ENCODE measurements around the gene ERVK3-1.

- TF ChIP-seq POLR2A (IDR thresholded peaks at IDR 0.05; ENCODE audit: low read length) = no peak
- no peak for TF ChIP-seq GATA1 (IDR thresholded peaks at IDR 0.05; ENCODE audit: low read depth, low read length)
These were observed 51.0 kb downstream of the ERVK3-1 start for GRCh38 chr19:58355908-58356765.
